NCI-H2196 treated with DMSO at 0.1 percent for 48 hours (cell line): ENCODE data around the gene BLOC1S3.
"Not testable (repeated sequence)": the region's sequence is repeated elsewhere in the genome, so short reads cannot be mapped to it uniquely, and the experiment has no call there.

Experiments used
- DNase-seq: peaks from one replicate; lab custom pipeline; 2025; ENCODE audit not compliant: unreplicated experiment; lab: John Stamatoyannopoulos, UW

The BLOC1S3 gene

GRCh38 chr19:45222724-45223123 is 44.1 kb downstream of the BLOC1S3 start:
- no peak for DNase-seq

DNA sequence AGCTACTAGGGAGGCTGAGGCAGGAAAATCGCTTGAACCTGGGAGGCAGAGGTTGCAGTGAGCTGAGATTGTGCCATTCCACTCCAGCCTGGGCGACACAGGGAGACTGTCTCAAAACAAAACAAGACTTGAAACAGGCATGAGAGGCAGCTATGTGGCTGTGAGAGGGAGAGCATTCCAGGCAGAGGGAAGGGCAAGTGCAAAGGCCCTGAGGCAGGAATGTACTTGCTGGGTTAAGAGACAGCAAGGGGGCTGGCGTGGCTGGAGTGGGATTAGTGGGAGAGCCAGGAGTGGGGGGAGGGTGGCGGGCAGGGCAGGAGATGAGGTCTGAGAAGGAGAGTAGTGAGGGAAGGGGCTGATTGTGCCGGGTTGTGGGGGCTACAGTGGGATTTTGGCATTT is 45.3 kb downstream of the BLOC1S3 start:
- DNase-seq = no peak

GRCh38 chr19:45224645-45225044 is 46.1 kb downstream of the BLOC1S3 start:
- DNase-seq = no peak

- not testable (repeated sequence) for DNase-seq
These were observed 50.5 kb downstream of the BLOC1S3 start for GRCh38 chr19:45229056-45229455.
